Osteoblast (primary cell): Measurements from ENCODE around the gene MFSD11. TPM values are rescaled to one million over a fixed set of nuclear protein-coding genes. Genes with fewer than 3 reads are reported as not detected.
A peak's percentile ranks its signal among the peaks of the same experiment; 100 is the strongest.
"Not testable (repeated sequence)": the region's sequence is repeated elsewhere in the genome, so short reads cannot be mapped to it uniquely, and the experiment has no call there.

ENCODE experiments used
- DNase-seq: peaks from one replicate; pipeline ENCODE4 v3.0.0; 2011; ENCODE audit warnings: low spot score, mixed read lengths; ENCODE audit not compliant: insufficient read length; ENCODE audit errors: missing footprints
- H2AFZ ChIP-seq: 2 replicates; pipeline ENCODE4 v1.6.0; 2011; ENCODE audit warnings: mild to moderate bottlenecking, low read length
- H3K27ac ChIP-seq: 2 replicates; pipeline ENCODE4 v1.5.1; 2011; ENCODE audit warnings: mild to moderate bottlenecking, low read depth, low read length, moderate library complexity
- H3K27me3 ChIP-seq: 2 replicates; pipeline ENCODE4 v1.6.0; 2012; ENCODE audit warnings: mild to moderate bottlenecking, control low read depth, inconsistent platforms, low read length, moderate library complexity; ENCODE audit not compliant: insufficient read depth
- H3K36me3 ChIP-seq: 2 replicates; pipeline ENCODE4 v1.5.1; 2011; ENCODE audit warnings: mild to moderate bottlenecking, low read length, control low read depth, moderate library complexity; ENCODE audit not compliant: insufficient read depth
- H3K4me1 ChIP-seq: 2 replicates; pipeline ENCODE4 v1.5.1; 2011; ENCODE audit warnings: mild to moderate bottlenecking, low read length, control low read depth, moderate library complexity; ENCODE audit not compliant: insufficient read depth
- H3K4me2 ChIP-seq: 2 replicates; pipeline ENCODE4 v1.6.0; 2011; ENCODE audit warnings: mild to moderate bottlenecking, low read length; ENCODE audit not compliant: insufficient read depth
- H3K4me3 ChIP-seq: fragments of 200-600 bp; sonication (generic); 3 replicates; pipeline ENCODE4 v1.5.1; 2012; ENCODE audit warnings: mild to moderate bottlenecking, low read length, inconsistent platforms; ENCODE audit not compliant: insufficient read depth
- H3K79me2 ChIP-seq: 2 replicates; pipeline ENCODE4 v1.6.0; 2012; ENCODE audit warnings: mild to moderate bottlenecking, low read length, control low read depth, inconsistent platforms; ENCODE audit not compliant: insufficient read depth
- H3K9me3 ChIP-seq: 2 replicates; pipeline ENCODE4 v1.5.1; 2011; ENCODE audit warnings: low read depth, low read length, control low read depth
- H4K20me1 ChIP-seq: 2 replicates; pipeline ENCODE4 v1.6.0; 2012; ENCODE audit warnings: mild to moderate bottlenecking, low read length, control low read depth; ENCODE audit not compliant: insufficient read depth
- total RNA-seq: library from RNA; depleted of rRNA; stranded (reverse); fragments of >200 nt; gene quantifications from 2 replicates; pipeline ENCODE4 v1.2.3, GENCODE V29; 2012
- TF ChIP-seq, protein P1 (sequence below): IDR thresholded peaks from 2 replicates; pipeline ENCODE4 v1.5.1; 2011; ENCODE audit warnings: mild to moderate bottlenecking, low read depth, low read length, moderate library complexity; ENCODE audit errors: extremely low read depth

Gene MFSD11
- total RNA-seq, 1 donor, result 42.0 TPM

- Histone ChIP-seq H3K27me3 (no peaks in the 10 kb centered on the region), H2AFZ (no peak overlapping the region), H3K4me3 (no peak overlapping the region), H3K36me3 (no peaks in the 10 kb centered on the region), H3K9me3 (no peaks in the 10 kb centered on the region), H3K4me2 (no peak overlapping the region), H4K20me1 (no peaks in the 10 kb centered on the region), H3K4me1 (peaks cover 7% of the 10 kb centered on the region), H3K27ac (no peak overlapping the region), H3K79me2 (no peaks in the 10 kb centered on the region)
- no peak for DNase-seq
- TF ChIP-seq, protein P1, sequence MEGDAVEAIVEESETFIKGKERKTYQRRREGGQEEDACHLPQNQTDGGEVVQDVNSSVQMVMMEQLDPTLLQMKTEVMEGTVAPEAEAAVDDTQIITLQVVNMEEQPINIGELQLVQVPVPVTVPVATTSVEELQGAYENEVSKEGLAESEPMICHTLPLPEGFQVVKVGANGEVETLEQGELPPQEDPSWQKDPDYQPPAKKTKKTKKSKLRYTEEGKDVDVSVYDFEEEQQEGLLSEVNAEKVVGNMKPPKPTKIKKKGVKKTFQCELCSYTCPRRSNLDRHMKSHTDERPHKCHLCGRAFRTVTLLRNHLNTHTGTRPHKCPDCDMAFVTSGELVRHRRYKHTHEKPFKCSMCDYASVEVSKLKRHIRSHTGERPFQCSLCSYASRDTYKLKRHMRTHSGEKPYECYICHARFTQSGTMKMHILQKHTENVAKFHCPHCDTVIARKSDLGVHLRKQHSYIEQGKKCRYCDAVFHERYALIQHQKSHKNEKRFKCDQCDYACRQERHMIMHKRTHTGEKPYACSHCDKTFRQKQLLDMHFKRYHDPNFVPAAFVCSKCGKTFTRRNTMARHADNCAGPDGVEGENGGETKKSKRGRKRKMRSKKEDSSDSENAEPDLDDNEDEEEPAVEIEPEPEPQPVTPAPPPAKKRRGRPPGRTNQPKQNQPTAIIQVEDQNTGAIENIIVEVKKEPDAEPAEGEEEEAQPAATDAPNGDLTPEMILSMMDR, result no peak
Observed at GRCh38 chr17:76796081-76796480, 58.2 kb downstream of the MFSD11 start.

DNA sequence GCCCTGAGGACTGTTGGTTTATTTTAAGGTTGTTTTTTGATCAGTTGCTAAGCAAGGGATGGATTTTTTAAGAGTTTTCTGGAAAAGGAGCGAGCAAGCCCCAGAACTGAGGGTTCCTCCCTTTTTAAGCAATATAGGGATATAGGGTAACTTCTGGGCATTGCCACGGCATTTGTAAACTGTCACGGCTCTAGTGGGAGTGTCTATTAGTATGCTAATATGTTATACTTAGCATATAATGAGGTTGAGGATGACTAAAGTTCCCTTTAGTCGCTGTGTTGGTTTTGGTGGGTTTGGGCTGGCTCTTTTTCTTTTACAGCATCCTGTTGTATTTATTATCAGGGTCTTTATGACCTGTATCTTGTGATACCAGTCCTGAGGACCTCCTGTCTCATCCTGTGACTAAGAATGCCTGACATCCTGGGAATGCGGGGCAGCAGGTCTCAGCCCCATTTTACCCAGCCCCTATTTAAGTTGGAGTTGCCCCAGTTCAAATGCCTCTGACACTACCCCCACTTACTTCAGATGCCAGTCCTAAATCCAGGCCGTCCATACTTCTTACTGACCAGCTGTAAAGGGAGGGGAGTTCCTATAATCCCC lies 59.4 kb downstream of the MFSD11 start:
- no peaks in the 10 kb centered on the region for H3K4me1 ChIP-seq
- no peak for DNase-seq
- no peak overlapping the region for H3K27ac ChIP-seq
- no peaks in the 10 kb centered on the region for H3K36me3 ChIP-seq
- no peaks in the 10 kb centered on the region for H3K79me2 ChIP-seq
- H2AFZ ChIP-seq, result no peak overlapping the region
- H3K27me3 ChIP-seq, result no peaks in the 10 kb centered on the region
- H3K9me3 ChIP-seq, result no peaks in the 10 kb centered on the region
- no peak overlapping the region for H3K4me2 ChIP-seq
- H3K4me3 ChIP-seq, result no peak overlapping the region
- no peaks in the 10 kb centered on the region for H4K20me1 ChIP-seq
- TF ChIP-seq, protein P1, result no peak

- H3K36me3 ChIP-seq, result no peaks in the 10 kb centered on the region
- H3K4me2 ChIP-seq, result no peak overlapping the region
- H3K4me1 ChIP-seq, result no peaks in the 10 kb centered on the region
- no peaks in the 10 kb centered on the region for H4K20me1 ChIP-seq
- H3K79me2 ChIP-seq, result no peaks in the 10 kb centered on the region
- no peak for DNase-seq
- TF ChIP-seq, protein P1, result no peak
- H3K9me3 ChIP-seq, result no peaks in the 10 kb centered on the region
- no peak overlapping the region for H3K4me3 ChIP-seq
- H2AFZ ChIP-seq, result no peak overlapping the region
- H3K27me3 ChIP-seq, result no peaks in the 10 kb centered on the region
- no peak overlapping the region for H3K27ac ChIP-seq
Observed at GRCh38 chr17:76801706-76802105, 63.8 kb downstream of the MFSD11 start.

DNA sequence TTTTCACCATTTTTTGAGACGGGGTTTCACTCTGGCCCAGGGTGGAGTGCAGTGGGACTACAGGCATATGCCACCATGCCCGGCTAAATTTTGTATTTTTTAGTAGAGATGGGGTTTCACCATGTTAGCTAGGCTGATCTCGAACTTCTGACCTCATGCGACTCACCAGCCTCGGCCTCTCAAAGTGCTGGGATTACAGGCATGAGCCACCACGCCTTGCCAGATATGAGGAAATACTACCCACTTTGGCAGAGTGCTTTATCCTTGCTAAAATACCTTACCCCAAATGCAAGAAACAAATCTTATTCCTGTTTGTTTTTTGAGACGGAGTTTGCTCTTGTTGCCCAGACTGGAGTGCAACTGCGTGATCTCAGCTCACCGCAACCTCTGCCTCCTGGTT lies 67.4 kb downstream of the MFSD11 start:
- Histone ChIP-seq H3K27me3 (no peaks in the 10 kb centered on the region), H3K9me3 (no peaks in the 10 kb centered on the region), H3K4me2 (no peak overlapping the region), H3K4me3 (no peak overlapping the region), H3K27ac (no peak overlapping the region), H3K4me1 (no peaks in the 10 kb centered on the region), H2AFZ (no peak overlapping the region), H3K36me3 (no peaks in the 10 kb centered on the region), H3K79me2 (no peaks in the 10 kb centered on the region), H4K20me1 (no peaks in the 10 kb centered on the region)
- TF ChIP-seq, protein P1, result no peak
- peak; percentile 68 for DNase-seq

GRCh38 chr17:76806151-76806550 lies 68.2 kb downstream of the MFSD11 start:
- not testable (repeated sequence) for H3K4me1 ChIP-seq, H3K9me3 ChIP-seq, H3K27me3 ChIP-seq, H3K4me2 ChIP-seq, H3K79me2 ChIP-seq, H3K36me3 ChIP-seq, H2AFZ ChIP-seq, DNase-seq, H3K4me3 ChIP-seq, H4K20me1 ChIP-seq, H3K27ac ChIP-seq

GRCh38 chr17:76806767-76807166 lies 68.8 kb downstream of the MFSD11 start:
- H3K27ac ChIP-seq, H3K4me2 ChIP-seq, H3K36me3 ChIP-seq, H3K4me1 ChIP-seq, H3K4me3 ChIP-seq, H3K27me3 ChIP-seq, H2AFZ ChIP-seq, DNase-seq, H3K9me3 ChIP-seq, H3K79me2 ChIP-seq, H4K20me1 ChIP-seq: not testable (repeated sequence)
